ENCODE measurements around the gene KCTD1. TPM values are rescaled to one million over a fixed set of nuclear protein-coding genes. Genes with fewer than 3 reads are reported as not detected.

Gene KCTD1
- total and polyA plus RNA-seq, 2 of the 4 experiments (the other 2 are of a cell fraction): 5.0 to 5.8 TPM

DNA sequence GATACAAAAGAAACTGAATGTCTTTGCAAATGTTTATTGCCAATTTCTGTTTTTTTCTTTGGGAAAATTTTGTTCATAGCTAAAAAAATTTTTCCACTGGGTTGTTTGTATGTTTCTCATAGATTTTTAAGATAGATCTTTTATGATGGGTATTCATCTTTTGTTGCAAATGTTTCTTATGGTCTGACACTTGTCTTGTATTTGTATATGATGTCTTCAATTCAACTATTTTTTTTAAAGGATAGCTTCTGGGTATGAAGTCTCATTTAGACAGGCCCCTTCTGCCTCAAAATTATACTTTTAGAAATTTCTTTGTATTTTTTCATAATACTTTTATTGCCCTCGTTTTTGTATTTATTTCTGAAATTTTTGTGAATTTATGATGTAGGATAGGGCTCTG lies 73.8 kb downstream of the KCTD1 start:
- no peak overlapping the region for H3K18ac ChIP-seq (ENCODE audit: low read depth, low read length)
- no peak for DNase-seq
- H3K79me1 ChIP-seq (ENCODE audit: low read depth in 1 of 2, low read length in 2 of 2): no peaks in the 10 kb centered on the region
- POLR2A ChIA-PET (ENCODE audit: unreplicated experiment): no interaction called here
- H3K4me2 ChIP-seq (ENCODE audit: low read depth, low read length): no peak overlapping the region
- H3K27me3 ChIP-seq (ENCODE audit: control insufficient read depth, insufficient read depth, low read length): no peaks in the 10 kb centered on the region
- CTCF ChIA-PET: no interaction called here
- H2BK5ac ChIP-seq (ENCODE audit: low read depth, low read length, poor library complexity, severe bottlenecking): no peak overlapping the region
- no peak overlapping the region for H3K4ac ChIP-seq (ENCODE audit: low read depth, low read length)
- in situ Hi-C loops (cut with MboI; ENCODE audit: low sequenced_read_pairs): no loop called here
- no peak overlapping the region for H4K8ac ChIP-seq (ENCODE audit: low read depth in 2 of 2, low read length in 2 of 2)
- H3K27ac ChIP-seq (ENCODE audit: insufficient read depth, low read length): no peak overlapping the region
- H3K4me1 ChIP-seq (ENCODE audit: control insufficient read depth, insufficient read depth, low read length): peaks cover 14% of the 10 kb centered on the region
- no TSS peak for BruUV-seq (replicated peaks)
- dilution Hi-C loops (cut with HindIII; ENCODE audit: low sequenced_read_pairs, unreplicated experiment): no loop called here
- ATAC-seq (ENCODE audit: low read depth): no peak
- H2AFZ ChIP-seq (replicated peaks; ENCODE audit: low read length, poor library complexity): no peak overlapping the region
- no peak overlapping the region for H3K56ac ChIP-seq (ENCODE audit: extremely low read depth, insufficient read depth, low read length)
- H3K9me3 ChIP-seq (ENCODE audit: control insufficient read depth, insufficient read depth, low read length): no peaks in the 10 kb centered on the region
- H3K9ac ChIP-seq (ENCODE audit: low read depth, low read length): no peak overlapping the region
- intact Hi-C loops (cut with micrococcal nuclease): no loop called here
- H3K23ac ChIP-seq (ENCODE audit: low read depth, low read length): no peak overlapping the region
- H3K9me1 ChIP-seq (ENCODE audit: insufficient read depth, low read length): peaks cover 9% of the 10 kb centered on the region
- H2BK15ac ChIP-seq (ENCODE audit: low read depth, low read length): no peak overlapping the region
- no peak overlapping the region for H2AK5ac ChIP-seq (ENCODE audit: low read depth, low read length)
- H2AK9ac ChIP-seq (replicated peaks; ENCODE audit: low read depth, low read length, poor library complexity): no peak overlapping the region
- no peak overlapping the region for H2BK20ac ChIP-seq (ENCODE audit: low read depth, low read length)
- H3K14ac ChIP-seq (replicated peaks; ENCODE audit: low read depth, low read length): no peak overlapping the region
- TF ChIP-seq CHD1 (IDR thresholded peaks at IDR 0.05; ENCODE audit: low read depth, low read length): no peak
- TF ChIP-seq, protein P1, sequence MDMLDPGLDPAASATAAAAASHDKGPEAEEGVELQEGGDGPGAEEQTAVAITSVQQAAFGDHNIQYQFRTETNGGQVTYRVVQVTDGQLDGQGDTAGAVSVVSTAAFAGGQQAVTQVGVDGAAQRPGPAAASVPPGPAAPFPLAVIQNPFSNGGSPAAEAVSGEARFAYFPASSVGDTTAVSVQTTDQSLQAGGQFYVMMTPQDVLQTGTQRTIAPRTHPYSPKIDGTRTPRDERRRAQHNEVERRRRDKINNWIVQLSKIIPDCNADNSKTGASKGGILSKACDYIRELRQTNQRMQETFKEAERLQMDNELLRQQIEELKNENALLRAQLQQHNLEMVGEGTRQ (IDR thresholded peaks at IDR 0.05; ENCODE audit: low read depth, low read length): no peak
- TF ChIP-seq RCOR1 (IDR thresholded peaks at IDR 0.05; ENCODE audit: insufficient replicate concordance, low read length): no peak
- TF ChIP-seq MAZ (IDR thresholded peaks at IDR 0.05; ENCODE audit: borderline replicate concordance, low read depth, low read length): no peak
- TF ChIP-seq POLR2A (IDR thresholded peaks at IDR 0.05; ENCODE audit: low read depth, low read length): no peak
- no peak for TF ChIP-seq MAFK (IDR thresholded peaks at IDR 0.05; ENCODE audit: low read depth, low read length)
- TF ChIP-seq, protein P2, sequence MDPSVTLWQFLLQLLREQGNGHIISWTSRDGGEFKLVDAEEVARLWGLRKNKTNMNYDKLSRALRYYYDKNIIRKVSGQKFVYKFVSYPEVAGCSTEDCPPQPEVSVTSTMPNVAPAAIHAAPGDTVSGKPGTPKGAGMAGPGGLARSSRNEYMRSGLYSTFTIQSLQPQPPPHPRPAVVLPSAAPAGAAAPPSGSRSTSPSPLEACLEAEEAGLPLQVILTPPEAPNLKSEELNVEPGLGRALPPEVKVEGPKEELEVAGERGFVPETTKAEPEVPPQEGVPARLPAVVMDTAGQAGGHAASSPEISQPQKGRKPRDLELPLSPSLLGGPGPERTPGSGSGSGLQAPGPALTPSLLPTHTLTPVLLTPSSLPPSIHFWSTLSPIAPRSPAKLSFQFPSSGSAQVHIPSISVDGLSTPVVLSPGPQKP (IDR thresholded peaks at IDR 0.05; ENCODE audit: borderline replicate concordance, low read depth, low read length): no peak
- TF ChIP-seq CEBPB (IDR thresholded peaks at IDR 0.05; ENCODE audit: low read depth, low read length): no peak
- H4K20me1 ChIP-seq (ENCODE audit: insufficient read depth, low read length): no peaks in the 10 kb centered on the region
- no peak overlapping the region for H2BK120ac ChIP-seq (ENCODE audit: low read depth, low read length)
- H4K91ac ChIP-seq (ENCODE audit: insufficient read depth, low read depth, low read length): no peak overlapping the region
- WGBS, 2 experiments (ENCODE audit: extremely low coverage in 2 of 2, insufficient read length in 1 of 2): no CpG with 5 or more reads among the region's 1 CpG
- no peak overlapping the region for H3K4me3 ChIP-seq (ENCODE audit: insufficient read depth, low read depth, low read length)
- no peaks in the 10 kb centered on the region for H3K36me3 ChIP-seq (ENCODE audit: control insufficient read depth, insufficient read depth, low read length)
- H4K5ac ChIP-seq (ENCODE audit: low read depth, low read length): no peak overlapping the region
